ENCODE data around the gene CDH13.

The CDH13 gene

GRCh38 chr16:83330251-83330650 is 703.5 kb downstream of the CDH13 start:
- Histone ChIP-seq H3K9me2 (replicated peaks; ENCODE audit: control insufficient read depth, low read length) (no peaks in the 10 kb centered on the region), H3F3A (ENCODE audit: control insufficient read depth, insufficient read depth) (no peaks in the 10 kb centered on the region), H3K9me3 (ENCODE audit: control insufficient read depth, insufficient read depth, low read length) (no peaks in the 10 kb centered on the region), H3K36me3 (ENCODE audit: control insufficient read depth, low read length) (no peaks in the 10 kb centered on the region), H3K27me3 (ENCODE audit: control insufficient read depth, low read length) (no peaks in the 10 kb centered on the region), H4K20me1 (ENCODE audit: control insufficient read depth, insufficient read depth, low read depth, low read length) (no peaks in the 10 kb centered on the region), H3K4me1 (ENCODE audit: control insufficient read depth, low read length) (no peaks in the 10 kb centered on the region), H3K79me2 (ENCODE audit: control insufficient read depth, low read length) (no peaks in the 10 kb centered on the region), H3K4me2 (ENCODE audit: low read length) (no peak overlapping the region), H3K27ac (ENCODE audit: low read depth, low read length) (no peak overlapping the region), H3K4me3 (ENCODE audit: low read length) (no peak overlapping the region)
- TF ChIP-seq EZH2phosphoT487 (IDR thresholded peaks at IDR 0.05; ENCODE audit: borderline replicate concordance, low read length), result no peak
- no peak for TF ChIP-seq CTCF (IDR thresholded peaks at IDR 0.05; ENCODE audit: low read depth, low read length, poor library complexity, severe bottlenecking)

GRCh38 chr16:83335076-83335475 is 708.3 kb downstream of the CDH13 start:
- Histone ChIP-seq H3K4me2 (ENCODE audit: low read length) (no peak overlapping the region), H3F3A (ENCODE audit: control insufficient read depth, insufficient read depth) (no peaks in the 10 kb centered on the region), H3K9me3 (ENCODE audit: control insufficient read depth, insufficient read depth, low read length) (no peaks in the 10 kb centered on the region), H4K20me1 (ENCODE audit: control insufficient read depth, insufficient read depth, low read depth, low read length) (no peaks in the 10 kb centered on the region), H3K27ac (ENCODE audit: low read depth, low read length) (no peak overlapping the region), H3K4me3 (ENCODE audit: low read length) (no peak overlapping the region), H3K36me3 (ENCODE audit: control insufficient read depth, low read length) (no peaks in the 10 kb centered on the region), H3K4me1 (ENCODE audit: control insufficient read depth, low read length) (no peaks in the 10 kb centered on the region), H3K79me2 (ENCODE audit: control insufficient read depth, low read length) (no peaks in the 10 kb centered on the region), H3K9me2 (replicated peaks; ENCODE audit: control insufficient read depth, low read length) (no peaks in the 10 kb centered on the region), H3K27me3 (ENCODE audit: control insufficient read depth, low read length) (no peaks in the 10 kb centered on the region)
- TF ChIP-seq CTCF (IDR thresholded peaks at IDR 0.05; ENCODE audit: low read depth, low read length, poor library complexity, severe bottlenecking) (no peak), EZH2phosphoT487 (IDR thresholded peaks at IDR 0.05; ENCODE audit: borderline replicate concordance, low read length) (no peak)

- H3K4me3 ChIP-seq (ENCODE audit: low read length), result no peak overlapping the region
- H3K9me2 ChIP-seq (replicated peaks; ENCODE audit: control insufficient read depth, low read length), result no peaks in the 10 kb centered on the region
- no peaks in the 10 kb centered on the region for H3K27me3 ChIP-seq (ENCODE audit: control insufficient read depth, low read length)
- no peak overlapping the region for H3K27ac ChIP-seq (ENCODE audit: low read depth, low read length)
- no peaks in the 10 kb centered on the region for H3F3A ChIP-seq (ENCODE audit: control insufficient read depth, insufficient read depth)
- no peak for TF ChIP-seq CTCF (IDR thresholded peaks at IDR 0.05; ENCODE audit: low read depth, low read length, poor library complexity, severe bottlenecking)
- H3K79me2 ChIP-seq (ENCODE audit: control insufficient read depth, low read length), result no peaks in the 10 kb centered on the region
- no peaks in the 10 kb centered on the region for H3K4me1 ChIP-seq (ENCODE audit: control insufficient read depth, low read length)
- no peak overlapping the region for H3K4me2 ChIP-seq (ENCODE audit: low read length)
- H3K36me3 ChIP-seq (ENCODE audit: control insufficient read depth, low read length), result no peaks in the 10 kb centered on the region
- no peaks in the 10 kb centered on the region for H3K9me3 ChIP-seq (ENCODE audit: control insufficient read depth, insufficient read depth, low read length)
- H4K20me1 ChIP-seq (ENCODE audit: control insufficient read depth, insufficient read depth, low read depth, low read length), result no peaks in the 10 kb centered on the region
Observed at GRCh38 chr16:83336603-83337002, 709.8 kb downstream of the CDH13 start.

GRCh38 chr16:83338138-83338537 is 711.4 kb downstream of the CDH13 start:
- no peak overlapping the region for H3K27ac ChIP-seq (ENCODE audit: low read depth, low read length)
- no peaks in the 10 kb centered on the region for H3F3A ChIP-seq (ENCODE audit: control insufficient read depth, insufficient read depth)
- no peaks in the 10 kb centered on the region for H3K4me1 ChIP-seq (ENCODE audit: control insufficient read depth, low read length)
- H4K20me1 ChIP-seq (ENCODE audit: control insufficient read depth, insufficient read depth, low read depth, low read length), result no peaks in the 10 kb centered on the region
- no peaks in the 10 kb centered on the region for H3K27me3 ChIP-seq (ENCODE audit: control insufficient read depth, low read length)
- H3K9me3 ChIP-seq (ENCODE audit: control insufficient read depth, insufficient read depth, low read length), result no peaks in the 10 kb centered on the region
- no peak overlapping the region for H3K4me2 ChIP-seq (ENCODE audit: low read length)
- TF ChIP-seq CTCF (IDR thresholded peaks at IDR 0.05; ENCODE audit: low read depth, low read length, poor library complexity, severe bottlenecking) (no peak), EZH2phosphoT487 (IDR thresholded peaks at IDR 0.05; ENCODE audit: borderline replicate concordance, low read length) (no peak)
- no peak overlapping the region for H3K4me3 ChIP-seq (ENCODE audit: low read length)
- no peaks in the 10 kb centered on the region for H3K9me2 ChIP-seq (replicated peaks; ENCODE audit: control insufficient read depth, low read length)
- H3K36me3 ChIP-seq (ENCODE audit: control insufficient read depth, low read length), result no peaks in the 10 kb centered on the region
- no peaks in the 10 kb centered on the region for H3K79me2 ChIP-seq (ENCODE audit: control insufficient read depth, low read length)

Data from DOHH2 (cell line).